A673 (cell line): ENCODE data around the gene OSBPL1A. TPM values are rescaled to one million over a fixed set of nuclear protein-coding genes. Genes with fewer than 3 reads are reported as not detected.

Source experiments
- BruUV-seq: library from RNA; stranded (reverse); fragments of 400-500 nt; replicated peaks from 2 replicates; lab custom pipeline; 2021; lab: Mats Ljungman, UMichigan
- CTCF ChIA-PET: fragments of 300-600 bp; sonication (Branson Sonifier 250); formaldehyde crosslinking; loops from one replicate; lab custom pipeline; 2022; ENCODE audit warnings: antibody characterized with exemption; lab: Charles Lee
- POLR2A ChIA-PET: fragments of 300-600 bp; sonication (Branson Sonifier 250); formaldehyde crosslinking; loops from one replicate; lab custom pipeline; 2022; ENCODE audit warnings: antibody characterized with exemption; ENCODE audit not compliant: low non-redundant PET; lab: Charles Lee
- DNase-seq: peaks from one replicate; pipeline ENCODE4 v3.0.0-alpha.2; 2015; ENCODE audit warnings: low spot score
- H3K27ac ChIP-seq: fragments of 200-600 bp; sonication (generic); 2 replicates; pipeline ENCODE4 v1.5.1; 2016; ENCODE audit warnings: mixed run types, low read depth, mild to moderate bottlenecking, mixed read lengths, antibody characterized with exemption, low read length; ENCODE audit not compliant: poor library complexity, severe bottlenecking
- H3K27me3 ChIP-seq: fragments of 200-600 bp; sonication (generic); replicated peaks from 2 replicates; pipeline ENCODE4 v1.6.1; 2017; ENCODE audit warnings: mixed run types, low read depth, mild to moderate bottlenecking, mixed read lengths, antibody characterized with exemption, low read length; ENCODE audit not compliant: insufficient read depth, poor library complexity
- H3K36me3 ChIP-seq: fragments of 200-600 bp; sonication (generic); 2 replicates; pipeline ENCODE4 v1.6.1; 2016; ENCODE audit warnings: mixed run types, mild to moderate bottlenecking, mixed read lengths, antibody characterized with exemption, low read length; ENCODE audit not compliant: insufficient read depth, poor library complexity, severe bottlenecking
- H3K4me1 ChIP-seq: fragments of 200-600 bp; sonication (generic); 2 replicates; pipeline ENCODE4 v1.6.1; 2017; ENCODE audit warnings: mixed run types, mild to moderate bottlenecking, mixed read lengths, antibody characterized with exemption, low read length; ENCODE audit not compliant: insufficient read depth, poor library complexity, severe bottlenecking
- H3K4me3 ChIP-seq: fragments of 200-600 bp; sonication (generic); 2 replicates; pipeline ENCODE4 v1.5.1; 2016; ENCODE audit warnings: low read depth, mixed run types, mild to moderate bottlenecking, mixed read lengths, low read length; ENCODE audit not compliant: poor library complexity, severe bottlenecking
- H3K9me3 ChIP-seq: fragments of 200-600 bp; sonication (generic); 2 replicates; pipeline ENCODE4 v1.6.1; 2016; ENCODE audit warnings: mixed run types, low read depth, mild to moderate bottlenecking, mixed read lengths, antibody characterized with exemption, low read length; ENCODE audit not compliant: poor library complexity, severe bottlenecking
- EZH2 ChIP-seq: fragments of 200-600 bp; sonication (generic); IDR thresholded peaks from 2 replicates; pipeline ENCODE4 v1.6.1; 2017; ENCODE audit warnings: borderline replicate concordance, low read depth, mild to moderate bottlenecking, mixed read lengths, antibody characterized with exemption, low read length; ENCODE audit not compliant: poor library complexity, severe bottlenecking
- intact Hi-C: fragments of 100-400 bp; cut with micrococcal nuclease; formaldehyde crosslinking; loops from one replicate; pipeline ENCODE4 v1.10.0; 2022; ENCODE audit not compliant: unreplicated experiment
- total RNA-seq: library from RNA; stranded (reverse); gene quantifications from 2 replicates; pipeline ENCODE4 v1.2.3, GENCODE V29; 2021
- TF ChIP-seq, protein P1 (sequence below): fragments of 300-800, 200-600 bp; sonication (generic); conservative IDR thresholded peaks from 2 replicates; pipeline ENCODE4 v1.5.1; 2017; ENCODE audit warnings: low read depth, mild to moderate bottlenecking, antibody characterized with exemption, low read length, moderate library complexity, mixed read lengths

The OSBPL1A gene
- total RNA-seq, 1 experiment from 2014 or later: 26.1 TPM

DNA sequence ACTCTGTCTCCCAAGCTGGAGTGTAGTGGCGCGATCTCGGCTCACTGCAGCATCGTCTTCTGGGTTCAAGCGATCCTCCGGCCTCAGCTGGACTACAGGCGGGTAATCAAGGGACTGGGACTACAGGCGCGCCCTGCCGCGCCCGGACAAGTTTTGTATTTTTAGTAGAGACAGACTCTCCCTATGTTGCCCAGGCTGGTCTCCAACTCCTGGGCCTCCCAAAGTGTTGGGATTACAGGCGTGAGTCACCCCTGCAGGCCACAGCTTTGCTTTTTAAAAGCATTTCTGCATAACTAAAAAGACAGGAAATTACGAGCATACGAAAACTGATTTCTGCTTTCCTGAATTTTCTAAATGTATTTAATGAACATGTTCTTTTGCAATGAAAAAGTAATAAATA is 916 bp upstream of the OSBPL1A start:
- peaks cover 20% of the 10 kb centered on the region for H3K4me1 ChIP-seq
- CTCF ChIA-PET: no interaction called here
- H3K9me3 ChIP-seq: no peaks in the 10 kb centered on the region
- DNase-seq: peak; percentile 35
- no TSS peak for BruUV-seq
- intact Hi-C loops: no loop called here
- no peaks in the 10 kb centered on the region for H3K27me3 ChIP-seq
- peak overlapping the region; percentile 71 for H3K4me3 ChIP-seq
- H3K36me3 ChIP-seq: no peaks in the 10 kb centered on the region
- TF ChIP-seq, protein P1, sequence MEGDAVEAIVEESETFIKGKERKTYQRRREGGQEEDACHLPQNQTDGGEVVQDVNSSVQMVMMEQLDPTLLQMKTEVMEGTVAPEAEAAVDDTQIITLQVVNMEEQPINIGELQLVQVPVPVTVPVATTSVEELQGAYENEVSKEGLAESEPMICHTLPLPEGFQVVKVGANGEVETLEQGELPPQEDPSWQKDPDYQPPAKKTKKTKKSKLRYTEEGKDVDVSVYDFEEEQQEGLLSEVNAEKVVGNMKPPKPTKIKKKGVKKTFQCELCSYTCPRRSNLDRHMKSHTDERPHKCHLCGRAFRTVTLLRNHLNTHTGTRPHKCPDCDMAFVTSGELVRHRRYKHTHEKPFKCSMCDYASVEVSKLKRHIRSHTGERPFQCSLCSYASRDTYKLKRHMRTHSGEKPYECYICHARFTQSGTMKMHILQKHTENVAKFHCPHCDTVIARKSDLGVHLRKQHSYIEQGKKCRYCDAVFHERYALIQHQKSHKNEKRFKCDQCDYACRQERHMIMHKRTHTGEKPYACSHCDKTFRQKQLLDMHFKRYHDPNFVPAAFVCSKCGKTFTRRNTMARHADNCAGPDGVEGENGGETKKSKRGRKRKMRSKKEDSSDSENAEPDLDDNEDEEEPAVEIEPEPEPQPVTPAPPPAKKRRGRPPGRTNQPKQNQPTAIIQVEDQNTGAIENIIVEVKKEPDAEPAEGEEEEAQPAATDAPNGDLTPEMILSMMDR: no peak
- TF ChIP-seq EZH2: no peak
- POLR2A ChIA-PET: interaction anchor here (0.7 kb wide), 1 partner anchor 941 kb away, joined by 3 read pairs; no protein-coding TSS in a partner anchor
- H3K27ac ChIP-seq: peak overlapping the region; percentile 20

- Histone ChIP-seq H3K27me3 (no peaks in the 10 kb centered on the region), H3K4me3 (peak overlapping the region; percentile 71), H3K9me3 (no peaks in the 10 kb centered on the region), H3K4me1 (peaks cover 20% of the 10 kb centered on the region), H3K36me3 (no peaks in the 10 kb centered on the region), H3K27ac (peak overlapping the region; percentile 89)
- ChIA-PET CTCF (interaction anchor here (0.6 kb wide), 1 partner anchor 332 kb away, joined by 3 read pairs; no protein-coding TSS in a partner anchor), POLR2A (no interaction called here)
- intact Hi-C loops: no loop called here
- no peak for TF ChIP-seq EZH2
- TF ChIP-seq, protein P1: no peak
- no TSS peak for BruUV-seq
- peak; percentile 79 for DNase-seq
These were observed 412 bp downstream of the OSBPL1A start for GRCh38 chr18:24397131-24397693.

DNA sequence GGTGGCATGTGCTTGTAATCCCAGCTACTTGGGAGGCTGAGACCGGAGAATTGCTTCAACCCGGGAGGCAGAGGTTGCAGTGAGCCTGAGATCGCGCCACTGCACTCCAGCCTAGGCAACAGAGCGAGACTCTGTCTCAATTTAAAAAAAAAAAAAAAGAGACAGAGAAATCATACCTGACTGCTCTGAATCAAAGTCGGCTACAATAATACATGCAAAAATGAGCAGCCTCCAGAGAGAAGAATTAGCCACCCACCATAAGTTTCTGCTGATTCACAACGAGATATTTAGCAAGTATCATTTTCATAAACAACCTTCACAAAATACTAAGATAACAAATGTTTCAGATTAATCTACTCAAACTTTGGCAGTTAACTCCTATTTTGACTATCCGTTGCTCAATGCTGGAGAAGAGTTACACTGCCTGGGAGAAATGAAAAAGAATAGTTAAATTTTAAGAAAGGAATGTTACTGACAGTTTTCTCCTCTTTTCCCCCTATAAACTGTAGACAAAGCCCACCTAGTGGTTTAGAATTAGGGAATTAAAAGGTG is 1.5 kb downstream of the OSBPL1A start:
- intact Hi-C loops: no loop called here
- CTCF ChIA-PET: no interaction called here

More for the DNA sequence above, 1.5 kb downstream of the OSBPL1A start:
- BruUV-seq: TSS peak; percentile 43
- H3K4me3 ChIP-seq: peak overlapping the region; percentile 71
- H3K27me3 ChIP-seq: no peaks in the 10 kb centered on the region
- POLR2A ChIA-PET: no interaction called here
- H3K4me1 ChIP-seq: peaks cover 20% of the 10 kb centered on the region
- no peaks in the 10 kb centered on the region for H3K9me3 ChIP-seq
- no peak for DNase-seq
- H3K36me3 ChIP-seq: no peaks in the 10 kb centered on the region
- TF ChIP-seq, protein P1: no peak
- no peak for TF ChIP-seq EZH2
- H3K27ac ChIP-seq: no peak overlapping the region
